Measurements from ENCODE around the gene SRXN1.

The SRXN1 gene

GRCh38 chr20:608970-609369 lies 44.0 kb downstream of the SRXN1 start:
- no peak for DNase-seq (ENCODE audit: low read depth in 4 of 4, low spot score in 1 of 4)

GRCh38 chr20:607476-607875 lies 45.5 kb downstream of the SRXN1 start:
- DNase-seq (ENCODE audit: low read depth in 4 of 4, low spot score in 1 of 4), result no peak

DNA sequence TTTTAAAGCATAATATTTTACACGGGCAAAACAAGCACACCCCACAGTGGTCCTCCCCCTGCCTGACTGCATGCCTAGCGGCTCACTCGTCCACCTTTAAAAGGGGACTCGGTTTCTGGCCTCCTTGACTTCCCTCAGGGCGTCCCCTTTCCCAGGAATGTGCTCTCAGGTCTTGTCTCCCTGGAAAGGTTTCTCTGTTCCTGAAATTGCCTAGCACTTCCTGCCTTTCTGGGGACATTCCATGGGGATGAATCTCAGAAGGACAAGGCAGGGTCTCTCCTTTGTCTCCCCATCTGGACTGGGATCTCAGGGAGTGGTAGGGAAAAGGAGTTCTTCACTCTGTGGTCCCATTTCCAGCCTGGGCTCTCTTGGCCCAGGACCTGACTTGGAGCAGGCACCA lies 47.8 kb downstream of the SRXN1 start:
- DNase-seq (ENCODE audit: low read depth in 4 of 4, low spot score in 1 of 4), result no peak

DNA sequence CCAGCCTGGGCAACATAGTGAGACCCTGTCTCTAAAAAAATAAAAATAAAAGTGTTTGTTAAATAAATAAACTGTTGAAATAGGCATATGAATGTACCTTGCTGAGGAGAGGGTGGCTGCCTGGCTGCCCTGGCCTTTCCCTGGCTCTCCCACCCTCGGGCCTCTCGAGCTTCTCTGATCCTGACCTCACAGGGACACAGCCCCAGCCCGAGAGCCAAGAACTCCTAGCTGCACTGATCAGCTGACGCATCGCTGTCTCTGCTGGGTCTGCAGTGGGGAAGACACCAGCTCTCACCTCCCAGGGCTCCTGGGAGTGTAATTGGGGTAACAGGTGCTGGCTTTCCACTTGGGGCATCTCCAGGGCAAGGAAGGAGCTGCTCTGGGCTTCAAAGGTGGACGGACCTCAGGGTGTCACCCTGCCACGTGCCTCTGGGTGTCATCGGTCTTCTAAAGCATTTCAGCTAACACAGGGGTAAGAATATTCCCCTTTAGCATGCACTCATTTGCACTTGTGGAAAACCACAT lies 49.8 kb downstream of the SRXN1 start:
- DNase-seq (ENCODE audit: low read depth in 4 of 4, low spot score in 1 of 4), result no peak

DNA sequence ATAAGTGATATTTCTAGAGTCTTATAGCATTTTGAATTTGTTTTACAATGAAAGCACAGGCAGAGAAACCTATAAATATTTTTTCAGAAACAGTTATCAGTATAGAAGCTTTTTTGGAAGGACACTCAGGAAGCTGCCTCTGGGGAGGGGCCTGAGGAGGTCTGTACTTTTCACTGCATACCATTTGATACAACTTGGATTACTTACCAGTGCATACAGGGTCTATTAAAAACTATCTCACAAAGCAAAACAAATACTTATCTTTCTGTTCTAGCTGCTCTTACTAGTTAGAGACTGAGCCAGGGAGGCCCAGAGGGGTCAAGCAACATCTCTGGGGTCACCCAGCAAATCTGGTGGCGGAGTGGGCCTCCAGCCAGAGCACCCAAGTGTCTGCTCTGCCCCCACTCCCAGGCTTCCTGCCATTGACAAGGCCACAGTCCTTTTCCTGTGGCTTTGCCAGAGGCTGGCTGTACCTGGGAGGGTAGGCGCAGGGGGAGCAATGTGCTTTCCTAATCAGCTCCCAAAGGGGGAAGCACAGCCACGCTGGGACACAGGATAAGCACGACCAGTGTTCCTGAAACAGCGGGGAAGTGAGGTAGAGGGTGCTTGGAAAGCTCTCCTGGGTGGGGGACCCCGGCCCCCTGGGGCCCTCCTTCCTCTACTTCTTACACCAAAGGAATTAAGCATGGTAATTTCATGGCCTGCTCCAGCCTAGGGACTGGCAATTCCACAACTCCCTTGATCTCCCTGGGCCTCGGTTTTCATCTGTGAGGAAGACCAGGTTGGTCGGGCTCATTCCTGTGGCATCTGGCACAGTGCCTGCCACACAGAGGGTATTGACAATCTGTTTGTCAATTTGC lies 50.7 kb downstream of the SRXN1 start:
- DNase-seq (ENCODE audit: low read depth in 4 of 4, low spot score in 1 of 4), result no peak

- no peak for DNase-seq (ENCODE audit: low read depth in 4 of 4, low spot score in 1 of 4)
Observed at GRCh38 chr20:600736-601135, 52.3 kb downstream of the SRXN1 start.

DNA sequence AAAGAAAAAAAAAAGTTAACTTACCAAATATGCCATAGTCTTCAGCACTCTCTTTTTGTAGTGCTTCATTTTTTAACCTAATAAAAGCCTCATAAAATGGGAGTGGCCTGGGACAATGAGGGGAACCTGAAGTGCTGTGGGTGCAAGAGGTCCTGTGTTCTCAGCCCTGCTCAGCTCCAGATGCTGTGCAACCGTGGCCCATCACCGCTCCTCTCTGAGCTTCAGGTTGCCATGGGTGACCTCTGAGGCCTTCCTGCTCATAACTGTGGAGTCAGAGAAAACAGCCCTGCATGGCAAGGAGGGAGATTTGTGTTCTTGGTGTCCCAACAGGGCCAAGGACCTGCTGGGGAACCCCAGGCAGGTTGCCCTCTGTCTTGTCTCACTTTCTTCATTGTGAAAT lies 52.9 kb downstream of the SRXN1 start:
- DNase-seq (ENCODE audit: low read depth in 4 of 4, low spot score in 1 of 4), result no peak

DNA sequence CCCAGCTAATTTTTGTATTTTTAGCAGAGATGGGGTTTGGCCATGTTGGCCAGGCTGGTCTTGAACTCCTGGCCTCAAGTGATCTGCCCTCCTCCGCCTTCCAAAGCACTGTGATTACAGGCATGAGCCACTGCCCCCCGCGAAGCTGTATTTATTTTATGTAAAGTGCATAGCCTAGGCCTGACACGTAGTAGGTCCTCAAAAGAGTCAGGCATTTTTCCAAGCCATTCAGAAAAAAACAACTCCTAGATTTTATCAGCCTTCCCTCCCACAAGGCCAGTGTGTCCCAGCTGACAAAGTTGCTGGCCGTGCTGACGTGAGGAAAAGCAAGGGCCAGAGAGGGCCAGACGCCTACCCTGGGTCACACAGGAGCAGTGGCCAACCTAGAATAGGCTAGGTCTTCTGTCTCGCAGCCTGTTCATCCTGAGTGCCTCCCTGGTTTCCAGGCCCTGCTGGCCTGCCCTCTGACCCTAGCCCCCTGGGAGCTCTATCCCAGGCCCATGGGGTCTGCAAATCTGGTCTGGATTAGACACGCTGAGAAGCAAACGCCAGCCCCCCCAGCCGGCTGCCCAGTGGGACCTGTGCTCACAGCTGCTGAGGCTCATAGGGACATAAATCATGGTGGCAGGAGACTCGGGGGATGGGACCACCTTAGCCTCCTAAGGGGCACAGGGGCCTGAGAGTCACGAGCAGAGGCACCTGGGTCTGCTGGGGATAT lies 54.7 kb downstream of the SRXN1 start:
- DNase-seq (ENCODE audit: low read depth in 4 of 4, low spot score in 1 of 4), result no peak

- DNase-seq (ENCODE audit: low read depth in 4 of 4, low spot score in 1 of 4), result no peak
Observed at GRCh38 chr20:597560-597959, 55.4 kb downstream of the SRXN1 start.

All from stimulated activated CD4-positive, alpha-beta T cell treated with anti-CD3 and anti-CD28 coated beads, Interleukin-1b, Interleukin-23, amount 100 ng/mL, for 24 hours (primary cell).